IPS DF 19.7 (cell line): ENCODE measurements around the gene ACOXL.
"Not testable (repeated sequence)": the region's sequence is repeated elsewhere in the genome, so short reads cannot be mapped to it uniquely, and the experiment has no call there.

Experiments used
- DNase-seq: peaks from one replicate; pipeline ENCODE4 v3.0.0-alpha.2; 2013; ENCODE audit warnings: low read depth, low spot score

The ACOXL gene

DNA sequence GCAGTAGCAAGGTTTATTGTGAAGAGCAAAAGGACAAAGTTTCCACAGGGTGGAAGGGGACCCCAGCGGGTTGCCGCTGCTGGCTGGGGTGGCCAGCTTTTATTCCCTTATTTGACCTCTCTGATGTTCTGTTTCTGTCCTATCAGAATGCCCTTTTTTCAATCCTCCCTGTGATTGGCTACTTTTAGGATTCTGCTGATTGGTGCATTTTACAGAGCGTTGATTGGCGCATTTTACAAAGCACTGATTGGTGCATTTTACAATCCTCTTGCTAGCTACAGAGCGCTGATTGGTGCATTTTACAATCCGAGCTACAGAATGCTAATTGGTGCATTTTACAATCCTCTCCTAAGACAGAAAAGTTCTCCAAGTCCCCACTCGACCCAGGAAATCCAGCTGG lies 123.5 kb downstream of the ACOXL start:
- DNase-seq, result not testable (repeated sequence)

DNA sequence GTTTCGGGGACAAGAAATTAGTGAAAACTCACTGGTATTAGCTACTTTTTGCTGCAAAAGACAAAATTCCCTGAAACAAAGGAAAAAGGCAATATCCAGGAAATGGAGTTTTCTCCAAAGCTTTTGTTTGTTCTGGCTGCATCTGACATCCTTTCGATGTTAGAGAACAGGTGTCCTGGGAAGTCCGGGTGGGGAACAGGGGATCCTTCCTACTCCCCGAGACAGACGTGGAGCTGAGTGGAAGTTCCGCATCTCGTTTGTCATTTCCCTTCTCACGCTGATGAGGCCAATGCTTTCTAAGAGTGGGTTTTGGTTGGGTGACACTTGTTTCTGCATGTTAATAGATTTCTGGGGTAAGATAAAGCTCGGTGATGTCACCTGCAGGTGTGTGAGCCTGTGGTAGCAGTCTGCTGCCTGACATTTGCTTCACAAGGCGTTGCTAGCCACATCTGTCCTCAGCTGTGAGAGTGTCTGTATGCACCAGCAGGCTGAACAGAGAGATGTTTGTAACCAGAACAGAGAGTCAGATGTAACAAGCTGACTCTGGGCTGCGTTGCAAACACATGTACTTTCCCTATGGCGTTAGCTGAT lies 125.9 kb downstream of the ACOXL start:
- no peak for DNase-seq

DNA sequence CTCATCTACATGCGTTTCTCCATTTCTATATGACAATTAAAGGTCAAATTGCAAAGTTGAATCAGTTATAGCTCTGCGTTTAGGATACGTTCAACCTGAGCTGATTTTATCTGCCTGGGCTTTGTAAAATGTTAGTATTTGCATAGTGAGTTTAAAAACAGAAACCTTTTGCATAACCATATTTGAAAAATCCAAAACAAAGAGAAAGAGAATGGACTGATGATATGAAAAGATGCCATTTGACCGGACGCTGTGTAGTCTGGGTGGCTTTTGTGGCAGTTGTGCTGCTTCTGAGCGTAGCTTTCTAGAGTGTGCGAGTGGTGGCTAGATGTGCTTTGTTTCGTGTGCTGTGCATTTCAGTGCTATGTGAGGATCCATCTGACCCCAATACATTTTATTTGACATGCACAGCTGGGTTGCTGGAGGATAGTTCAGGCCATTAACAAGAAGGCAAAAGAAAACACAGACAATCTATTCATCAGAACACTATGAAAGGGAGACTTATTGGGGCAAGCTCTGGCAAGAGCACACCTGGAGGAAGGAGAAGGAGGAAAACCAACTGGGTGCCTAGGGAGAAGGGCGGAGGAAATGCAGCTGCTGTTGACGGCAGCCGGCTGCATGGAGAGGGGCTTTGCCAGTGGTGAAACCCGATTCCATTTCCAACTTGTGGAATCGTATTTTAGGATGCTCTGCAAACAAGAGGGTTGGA lies 126.8 kb downstream of the ACOXL start:
- DNase-seq, result no peak

DNA sequence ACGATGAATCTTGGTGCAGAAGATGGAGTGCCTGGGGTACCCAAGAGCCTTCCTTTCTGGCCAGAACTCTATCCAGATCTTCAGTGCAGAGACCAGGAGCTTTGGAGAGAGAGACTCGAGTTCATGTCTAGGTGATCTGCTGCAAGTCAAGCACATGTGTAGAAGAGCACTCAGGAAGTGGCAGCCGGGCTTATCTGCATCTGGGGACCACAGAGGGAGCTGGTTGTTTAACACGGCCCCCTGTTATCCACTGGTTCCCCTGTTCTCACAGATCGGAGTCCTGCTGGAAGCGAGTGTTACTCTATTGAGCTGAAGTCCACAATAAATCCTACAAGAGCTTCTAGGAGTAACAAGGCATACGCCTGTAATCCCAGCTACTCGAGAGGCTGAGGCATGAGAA lies 128.3 kb downstream of the ACOXL start:
- no peak for DNase-seq

GRCh38 chr2:110861616-110862260 lies 129.4 kb downstream of the ACOXL start:
- no peak for DNase-seq

DNA sequence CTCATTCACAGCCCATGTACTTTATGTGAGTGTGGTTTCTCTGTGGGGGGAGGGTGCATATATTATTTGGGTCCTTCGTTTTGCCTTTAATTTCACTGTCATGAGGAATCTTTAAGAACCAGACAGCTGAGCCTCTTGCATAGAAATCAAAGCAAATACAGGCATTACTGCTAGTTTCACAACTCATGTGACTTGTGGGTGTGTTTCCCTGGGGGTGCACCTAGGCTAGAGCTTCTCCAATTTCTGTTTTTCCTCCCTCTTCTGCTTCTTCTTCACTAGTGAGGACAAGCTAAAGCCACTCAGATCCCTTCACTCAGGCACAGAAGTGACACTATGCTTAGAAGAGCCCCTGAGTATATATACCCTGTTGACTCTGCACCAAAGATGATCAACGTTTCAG lies 131.4 kb downstream of the ACOXL start:
- DNase-seq, result no peak

DNA sequence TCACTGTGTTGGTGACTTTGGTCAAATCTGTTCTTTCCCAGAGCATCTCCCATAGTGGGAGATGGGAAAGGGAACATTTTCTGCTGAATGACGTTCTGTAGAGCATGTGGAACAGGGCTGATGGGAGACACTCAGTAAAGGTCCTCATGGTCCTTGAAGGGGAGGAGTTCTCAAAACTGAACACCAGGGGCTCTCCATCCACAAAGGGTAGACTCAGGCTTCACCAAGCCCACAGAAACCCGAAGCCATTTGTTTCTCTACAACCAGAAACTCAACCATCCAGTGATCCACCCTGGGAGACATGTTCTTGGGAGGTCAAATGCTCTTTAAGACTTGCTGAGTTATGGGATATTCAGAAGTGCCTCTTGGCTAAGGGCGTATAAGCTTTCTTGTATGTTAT lies 131.8 kb downstream of the ACOXL start:
- DNase-seq, result no peak

DNA sequence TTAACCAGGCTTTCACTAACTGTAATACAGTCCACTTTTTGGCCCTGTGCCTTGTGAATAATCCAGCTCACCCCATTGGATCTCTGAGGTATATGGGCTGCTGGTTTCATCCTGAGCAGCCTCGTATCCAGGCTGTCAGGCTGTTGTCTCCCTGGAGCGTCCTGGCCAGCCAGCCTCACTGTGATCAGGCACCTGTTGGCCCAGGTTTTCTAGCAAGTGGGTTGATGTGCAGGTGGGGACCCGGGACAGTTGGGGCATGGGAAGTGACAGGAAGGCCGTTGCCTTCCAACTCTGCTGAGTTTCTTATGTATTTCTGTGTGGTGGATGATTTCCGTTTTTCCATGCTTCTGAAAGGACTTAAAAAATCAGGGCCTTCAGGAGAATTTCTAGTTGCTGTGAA lies 132.4 kb downstream of the ACOXL start:
- DNase-seq, result no peak

DNA sequence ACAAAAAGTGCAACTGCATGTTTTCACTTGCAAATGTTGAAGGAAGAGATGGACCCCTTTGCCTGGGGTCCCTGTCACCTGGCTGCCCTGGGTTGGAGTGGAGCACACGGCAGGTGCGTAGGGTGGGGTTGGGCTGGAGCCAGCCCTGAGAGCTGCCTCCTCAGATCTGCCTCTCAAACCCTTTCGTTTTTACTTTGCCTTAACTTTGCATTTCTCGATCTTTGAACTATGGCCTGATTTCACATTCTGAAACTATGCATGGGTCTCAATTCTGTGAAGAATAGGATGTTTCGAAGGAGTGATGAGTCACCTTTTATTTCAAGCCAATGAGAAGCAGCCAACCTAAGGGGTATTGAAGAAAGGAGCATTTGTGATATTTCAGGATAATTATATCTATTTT lies 132.8 kb downstream of the ACOXL start:
- DNase-seq, result no peak

GRCh38 chr2:110866045-110866444 lies 133.7 kb downstream of the ACOXL start:
- DNase-seq, result no peak

DNA sequence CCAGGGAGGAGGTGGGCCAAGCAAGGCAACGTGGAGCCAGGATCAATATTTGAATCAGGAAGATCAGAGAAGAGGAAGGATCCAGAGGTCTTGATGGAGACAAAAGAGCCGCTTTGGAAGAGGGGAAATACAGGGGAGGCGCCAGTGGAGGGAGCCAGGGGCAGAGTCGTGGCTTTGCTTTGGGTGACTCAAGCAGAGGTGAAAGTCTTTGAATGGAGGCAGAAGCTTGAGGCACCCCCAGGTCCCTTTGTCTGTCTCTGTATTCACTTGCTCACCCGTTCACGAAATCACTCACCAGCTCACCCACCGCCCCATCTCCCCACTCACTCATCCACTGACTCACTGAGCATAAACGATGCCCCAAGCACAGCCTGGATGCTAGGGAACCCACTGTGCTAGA lies 134.1 kb downstream of the ACOXL start:
- no peak for DNase-seq

DNA sequence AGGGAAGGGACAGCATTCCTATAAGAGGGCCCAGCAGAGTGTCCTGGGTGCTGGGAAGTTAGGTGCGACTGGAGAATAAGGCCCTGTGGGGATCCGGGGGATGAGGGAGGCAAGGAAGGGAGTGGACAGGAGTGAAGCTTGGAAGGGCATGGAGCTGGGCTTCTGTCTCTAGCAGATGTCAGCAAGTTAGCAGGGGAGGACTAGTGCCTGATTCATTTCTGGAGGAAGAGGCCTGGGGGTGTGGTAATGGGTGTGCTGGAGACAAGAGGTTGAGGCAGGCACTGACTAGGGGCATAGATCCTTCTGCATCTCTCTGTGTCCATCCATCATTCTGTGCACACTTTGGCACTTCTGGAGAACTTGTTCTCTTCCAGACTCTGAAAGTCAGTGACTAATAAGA lies 134.7 kb downstream of the ACOXL start:
- DNase-seq, result no peak

GRCh38 chr2:110868971-110869370 lies 136.6 kb downstream of the ACOXL start:
- no peak for DNase-seq

DNA sequence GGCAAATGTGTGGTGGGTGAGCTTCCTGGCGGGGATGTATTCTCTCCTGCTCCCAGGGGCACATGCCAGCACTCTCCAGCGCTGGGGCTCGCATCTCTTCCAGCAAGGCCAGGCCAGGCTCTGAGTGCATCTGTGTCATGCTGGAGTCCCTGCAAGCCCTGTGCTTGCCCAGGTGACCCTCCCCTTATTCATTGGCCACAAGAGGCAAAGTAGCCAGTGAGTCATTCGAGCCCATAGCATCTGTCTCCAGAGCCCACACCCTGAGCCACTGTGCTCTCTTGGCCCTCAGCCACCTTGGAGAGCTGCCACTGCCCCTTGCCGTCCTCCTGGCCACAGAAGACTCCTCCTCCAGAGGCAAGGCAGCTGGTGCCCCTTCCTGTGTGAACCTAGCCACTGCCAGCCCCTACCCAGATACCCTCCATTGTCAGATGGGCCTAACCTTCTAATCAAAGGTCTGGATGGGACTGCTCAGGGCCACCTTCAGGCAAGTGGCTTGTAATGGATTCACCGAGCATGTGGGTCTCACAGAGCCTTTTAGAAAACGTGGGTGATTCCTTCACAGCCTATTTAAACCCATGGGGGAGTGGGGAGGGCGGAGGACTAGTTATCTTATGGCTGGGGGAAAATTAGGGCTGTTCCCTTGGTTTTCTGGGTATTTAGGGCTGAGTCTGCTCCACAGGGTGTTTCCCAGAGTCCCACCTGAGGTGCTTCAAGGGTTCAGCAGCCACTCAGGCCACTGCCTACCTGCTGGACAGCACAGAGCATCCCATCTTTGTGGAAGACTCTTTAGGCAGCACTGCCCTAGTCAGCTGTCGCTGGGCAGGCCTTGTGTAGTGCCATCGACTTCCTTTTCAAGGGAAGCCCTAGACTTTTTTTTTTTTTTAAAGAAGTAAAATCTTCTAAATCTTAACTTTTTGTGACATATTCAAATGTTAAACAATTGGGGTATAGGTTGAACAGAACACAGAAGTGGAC lies 137.4 kb downstream of the ACOXL start:
- no peak for DNase-seq

GRCh38 chr2:110870545-110870944 lies 138.2 kb downstream of the ACOXL start:
- DNase-seq, result no peak

DNA sequence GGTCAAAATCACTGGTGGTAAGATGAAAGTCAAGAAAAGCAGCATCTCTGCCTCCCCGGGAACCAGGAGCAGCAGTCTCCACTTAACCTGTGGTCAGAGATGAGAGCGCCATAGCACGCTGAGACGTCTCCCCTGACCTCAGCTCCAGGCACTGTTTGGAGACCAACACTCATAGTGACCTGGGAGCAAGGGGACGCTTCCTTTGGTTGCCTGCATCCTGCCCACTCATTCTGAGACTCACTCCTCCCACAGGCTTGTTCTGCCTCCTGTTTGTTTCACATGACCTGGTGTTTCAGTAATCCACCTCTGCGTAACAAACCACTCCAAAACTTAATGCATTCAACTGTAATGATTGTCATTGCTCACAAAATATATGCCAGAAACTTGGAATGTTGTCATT lies 139.3 kb downstream of the ACOXL start:
- DNase-seq, result no peak

DNA sequence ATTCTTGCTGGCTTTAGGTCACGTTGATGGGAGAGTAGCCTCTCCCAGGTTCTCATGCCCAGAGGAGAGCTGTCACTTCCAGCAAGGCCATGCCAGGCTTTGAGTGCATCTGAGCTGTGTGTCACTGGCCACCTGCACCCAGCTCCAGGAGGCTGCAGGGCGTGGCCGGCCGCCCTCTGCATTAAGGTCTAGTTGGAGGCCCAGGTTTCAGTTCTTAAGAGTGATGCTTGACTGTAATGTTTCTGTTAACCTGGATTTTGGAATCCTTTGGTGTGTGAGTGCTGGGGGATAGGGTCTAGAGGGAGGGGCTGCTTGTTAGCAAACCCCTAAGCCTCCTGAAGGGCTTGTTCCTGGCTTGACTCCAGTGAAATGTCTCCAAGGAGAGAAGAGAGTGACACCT lies 140.1 kb downstream of the ACOXL start:
- no peak for DNase-seq

GRCh38 chr2:110873056-110873502 lies 140.7 kb downstream of the ACOXL start:
- DNase-seq, result no peak

DNA sequence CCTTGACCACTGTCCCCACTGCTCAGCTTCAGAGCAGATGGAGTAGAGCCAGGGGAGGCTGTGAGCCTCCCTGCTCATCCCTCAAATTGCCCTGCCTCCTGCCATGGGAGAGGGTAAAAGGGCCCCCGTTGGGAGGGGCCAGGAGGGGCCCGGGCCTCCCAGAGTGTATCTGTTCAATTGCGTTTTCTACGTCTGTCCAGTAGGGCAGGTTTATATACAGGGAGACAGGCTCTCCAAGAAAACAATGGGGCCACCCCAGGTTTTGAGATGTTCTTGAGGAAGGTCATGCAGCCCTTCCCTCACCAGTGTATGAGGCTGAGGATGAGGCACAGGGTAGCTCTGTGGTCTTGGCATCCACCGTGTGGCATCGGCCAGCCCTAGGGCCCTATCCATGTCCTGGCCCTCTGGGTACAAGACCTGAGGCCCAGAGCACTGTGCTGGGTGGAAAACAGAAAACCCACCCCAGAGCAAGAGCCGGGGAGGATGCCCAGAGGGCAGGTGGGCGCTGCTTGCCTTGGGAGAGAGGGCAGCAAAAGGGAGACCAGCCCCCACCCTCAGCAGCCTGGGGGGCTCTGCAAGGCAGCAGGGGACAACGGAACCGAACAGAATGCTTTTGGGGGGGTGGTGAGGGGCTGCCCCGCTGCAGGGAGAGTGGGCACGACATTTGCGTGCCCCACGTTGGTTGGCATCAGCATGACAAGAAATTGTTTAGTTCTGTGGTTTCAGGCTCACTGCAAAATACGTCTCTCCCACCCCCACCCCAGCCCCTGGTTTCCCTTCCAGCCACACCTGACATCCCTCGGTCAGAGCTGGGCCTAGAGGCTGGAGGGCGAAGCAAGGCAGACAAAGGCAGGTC lies 141.5 kb downstream of the ACOXL start:
- no peak for DNase-seq

- no peak for DNase-seq
These were observed 142.3 kb downstream of the ACOXL start for GRCh38 chr2:110874453-110875383.
